Parathyroid adenoma (tissue), 2 donors: ENCODE results near the gene ARSG.

ENCODE experiments used
- H2AFZ ChIP-seq: fragments of 300-600 bp; sonication (generic); one replicate; pipeline ENCODE4 v1.7.0; 2017; ENCODE audit warnings: antibody characterized with exemption, mild to moderate bottlenecking
- H3K27ac ChIP-seq: fragments of 300-600 bp; sonication (generic); one replicate; pipeline ENCODE4 v1.7.0; 2017
- H3K27me3 ChIP-seq: fragments of 300-600 bp; sonication (generic); one replicate; pipeline ENCODE4 v1.7.0; 2017; ENCODE audit warnings: low read length; ENCODE audit not compliant: control insufficient read depth, insufficient read depth
- H3K36me3 ChIP-seq: fragments of 300-600 bp; sonication (generic); one replicate; pipeline ENCODE4 v1.7.0; 2017; ENCODE audit warnings: low read length; ENCODE audit not compliant: control insufficient read depth, insufficient read depth
- H3K4me1 ChIP-seq: fragments of 300-600 bp; sonication (generic); one replicate; pipeline ENCODE4 v1.7.0; 2017; ENCODE audit warnings: control low read depth
- H3K4me2 ChIP-seq: fragments of 300-600 bp; sonication (generic); one replicate; pipeline ENCODE4 v1.7.0; 2017; ENCODE audit warnings: low read length
- H3K4me3 ChIP-seq: fragments of 300-600 bp; sonication (generic); one replicate; pipeline ENCODE4 v1.7.0; 2017; ENCODE audit warnings: low read depth, low read length
- H3K79me2 ChIP-seq: fragments of 300-600 bp; sonication (generic); one replicate; pipeline ENCODE4 v1.7.0; 2017; ENCODE audit warnings: control low read depth
- H3K9ac ChIP-seq: fragments of 300-600 bp; sonication (generic); one replicate; pipeline ENCODE4 v1.7.0; 2017; ENCODE audit warnings: mild to moderate bottlenecking
- H3K9me3 ChIP-seq: fragments of 300-600 bp; sonication (generic); one replicate; pipeline ENCODE4 v1.7.0; 2017; ENCODE audit warnings: low read length; ENCODE audit not compliant: control insufficient read depth
- CTCF ChIP-seq: fragments of 300-600 bp; sonication (generic); IDR thresholded peaks from one replicate; pipeline ENCODE4 v1.7.0; 2017; ENCODE audit warnings: antibody characterized with exemption, mild to moderate bottlenecking
- donor health status: primary hyperparathyroidism.

ARSG gene

GRCh38 chr17:68292689-68293040, 1.4 kb downstream of the ARSG start:
- Histone ChIP-seq H3K9ac (no peak overlapping the region), H3K36me3 (no peaks in the 10 kb centered on the region), H2AFZ (no peak overlapping the region), H3K4me2 (peak overlapping the region; percentile 93), H3K4me1 (peaks cover 4% of the 10 kb centered on the region), H3K79me2 (no peaks in the 10 kb centered on the region), H3K9me3 (no peaks in the 10 kb centered on the region), H3K27ac (no peak overlapping the region), H3K27me3 (no peaks in the 10 kb centered on the region), H3K4me3 (no peak overlapping the region)
- no peak for TF ChIP-seq CTCF

DNA sequence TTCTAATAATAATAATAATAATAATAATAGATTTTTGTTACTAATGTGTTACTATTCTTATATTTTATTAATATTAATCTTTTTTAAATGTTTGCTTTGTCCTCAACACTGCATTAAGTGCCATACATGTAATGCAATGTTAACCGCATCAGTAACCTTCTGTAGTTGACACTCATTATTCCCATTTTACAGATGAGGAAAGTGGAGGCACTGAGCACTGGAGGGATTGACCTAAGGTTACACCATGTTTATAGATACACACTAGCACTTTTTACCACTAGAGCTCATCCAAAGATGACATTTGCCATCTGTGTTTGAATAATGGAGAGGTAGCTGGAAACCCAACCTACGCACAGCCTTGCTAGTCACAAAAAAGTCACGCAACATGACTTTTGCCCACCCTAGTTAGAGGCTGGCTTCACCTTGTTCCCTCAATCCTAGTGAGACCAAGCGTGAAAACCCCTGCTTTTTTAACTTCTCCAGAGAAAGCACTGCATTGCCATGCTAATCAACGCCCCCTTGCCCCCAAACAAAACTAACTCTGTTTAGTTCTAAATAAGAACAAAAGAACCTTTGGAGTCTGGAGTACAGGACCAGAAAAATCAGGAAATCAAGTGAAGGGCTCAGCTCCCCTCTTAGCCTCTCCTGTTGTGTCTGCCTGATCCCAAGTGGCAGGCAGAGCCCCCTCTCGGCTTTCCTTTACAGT, 2.3 kb downstream of the ARSG start:
- no peak for TF ChIP-seq CTCF
- Histone ChIP-seq H2AFZ (no peak overlapping the region), H3K27me3 (no peaks in the 10 kb centered on the region)

DNA sequence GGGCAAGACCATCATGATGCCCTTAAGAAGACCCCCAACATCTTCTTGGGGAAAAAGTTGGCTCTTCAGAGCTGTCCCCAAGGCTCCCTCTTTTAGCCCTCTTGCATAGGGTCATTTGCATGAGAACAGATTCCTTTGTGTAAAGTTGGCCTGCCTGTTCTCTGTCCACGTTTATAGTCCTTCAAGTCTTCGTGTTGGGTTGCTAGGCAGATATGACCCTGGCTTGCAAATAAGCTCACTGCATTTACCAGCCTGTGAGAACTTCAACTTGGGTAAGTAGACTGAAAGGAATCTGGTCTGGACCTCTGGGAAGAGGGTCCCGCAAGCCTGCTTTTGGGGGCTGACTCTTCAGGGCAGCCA, 2.9 kb downstream of the ARSG start:
- Histone ChIP-seq H3K36me3 (no peaks in the 10 kb centered on the region), H3K79me2 (no peaks in the 10 kb centered on the region), H3K9ac (no peak overlapping the region), H3K4me2 (no peak overlapping the region), H3K9me3 (no peaks in the 10 kb centered on the region), H3K4me1 (peaks cover 4% of the 10 kb centered on the region), H3K27me3 (no peaks in the 10 kb centered on the region), H3K4me3 (no peak overlapping the region), H2AFZ (no peak overlapping the region), H3K27ac (no peak overlapping the region)
- TF ChIP-seq CTCF, result no peak

More for the DNA sequence above, 2.3 kb downstream of the ARSG start:
- no peak overlapping the region for H3K4me2 ChIP-seq
- no peaks in the 10 kb centered on the region for H3K36me3 ChIP-seq
- H3K4me1 ChIP-seq, result peaks cover 4% of the 10 kb centered on the region
- H3K9ac ChIP-seq, result no peak overlapping the region
- no peak overlapping the region for H3K4me3 ChIP-seq
- H3K9me3 ChIP-seq, result no peaks in the 10 kb centered on the region
- no peaks in the 10 kb centered on the region for H3K79me2 ChIP-seq
- H3K27ac ChIP-seq, result no peak overlapping the region

- H3K79me2 ChIP-seq, result no peaks in the 10 kb centered on the region
- no peaks in the 10 kb centered on the region for H3K36me3 ChIP-seq
- no peaks in the 10 kb centered on the region for H3K9me3 ChIP-seq
- no peak for TF ChIP-seq CTCF
- peaks cover 4% of the 10 kb centered on the region for H3K4me1 ChIP-seq
- H3K4me3 ChIP-seq, result no peak overlapping the region
- no peak overlapping the region for H3K27ac ChIP-seq
- H3K27me3 ChIP-seq, result no peaks in the 10 kb centered on the region
- H3K9ac ChIP-seq, result no peak overlapping the region
- no peak overlapping the region for H2AFZ ChIP-seq
- H3K4me2 ChIP-seq, result no peak overlapping the region
Measured at GRCh38 chr17:68294617-68295016, 3.3 kb downstream of the ARSG start.

- no peak for TF ChIP-seq CTCF
- H3K4me2 ChIP-seq, result no peak overlapping the region
- no peak overlapping the region for H3K4me3 ChIP-seq
- H3K9ac ChIP-seq, result no peak overlapping the region
- no peaks in the 10 kb centered on the region for H3K79me2 ChIP-seq
- H3K4me1 ChIP-seq, result peaks cover 4% of the 10 kb centered on the region
- no peaks in the 10 kb centered on the region for H3K36me3 ChIP-seq
- no peaks in the 10 kb centered on the region for H3K9me3 ChIP-seq
- no peak overlapping the region for H3K27ac ChIP-seq
- no peaks in the 10 kb centered on the region for H3K27me3 ChIP-seq
- no peak overlapping the region for H2AFZ ChIP-seq
Measured at GRCh38 chr17:68295086-68295485, 3.8 kb downstream of the ARSG start.
